Panc1 (cell line): ENCODE measurements around the gene TMEM179B. TPM values are rescaled to one million over a fixed set of nuclear protein-coding genes. Genes with fewer than 3 reads are reported as not detected.
A peak's percentile ranks its signal among the peaks of the same experiment; 100 is the strongest.

Experiments
- ATAC-seq: fragments of 200-7000 bp; cut with Tn5 transposase; 2 replicates; pipeline ENCODE4 v1.9.1; 2020; ENCODE audit warnings: mild to moderate bottlenecking, moderate library complexity
- BruUV-seq: library from RNA; stranded (reverse); fragments of 400-500 nt; replicated peaks from 2 replicates; lab custom pipeline; 2021; lab: Mats Ljungman, UMichigan
- CTCF ChIA-PET: fragments of 300-600 bp; sonication (Branson Sonifier 250); formaldehyde crosslinking; loops from one replicate; lab custom pipeline; 2022; ENCODE audit warnings: antibody characterized with exemption; lab: Charles Lee
- POLR2A ChIA-PET: fragments of 300-600 bp; sonication (Branson Sonifier 250); formaldehyde crosslinking; loops from one replicate; lab custom pipeline; 2022; ENCODE audit warnings: antibody characterized with exemption; lab: Charles Lee
- DNase-seq: peaks from one replicate; pipeline ENCODE4 v3.0.0-alpha.2; 2010; ENCODE audit warnings: low read depth, low spot score
- H3K27ac ChIP-seq: 2 replicates; pipeline ENCODE4 v1.5.1; 2011; ENCODE audit warnings: mild to moderate bottlenecking, low read length, inconsistent platforms
- H3K27me3 ChIP-seq: fragments of 200-500 bp; sonication (Bioruptor generic); 2 replicates; pipeline ENCODE4 v1.6.0; 2014; ENCODE audit warnings: low read length, inconsistent platforms; ENCODE audit not compliant: control insufficient read depth, insufficient read depth
- H3K36me3 ChIP-seq: fragments of 200-500 bp; sonication (Bioruptor generic); 2 replicates; pipeline ENCODE4 v1.5.1; 2014; ENCODE audit warnings: inconsistent platforms, mild to moderate bottlenecking, low read length, moderate library complexity; ENCODE audit not compliant: control insufficient read depth, insufficient read depth
- H3K4me1 ChIP-seq: 2 replicates; pipeline ENCODE4 v1.5.1; 2011; ENCODE audit warnings: inconsistent platforms, mild to moderate bottlenecking, low read length, moderate library complexity; ENCODE audit not compliant: control insufficient read depth, insufficient read depth
- H3K4me3 ChIP-seq, 2 experiments: 2 replicates each; pipeline ENCODE4 v1.5.1; 2011 to 2012; ENCODE audit warnings: low read depth in 2 of 2, low read length in 2 of 2, mild to moderate bottlenecking in 2 of 2, inconsistent platforms in 1 of 2, moderate library complexity in 1 of 2
- H3K9me3 ChIP-seq: fragments of 200-500 bp; sonication (Bioruptor generic); 2 replicates; pipeline ENCODE4 v1.5.1; 2014; ENCODE audit warnings: low read depth, mild to moderate bottlenecking, inconsistent platforms, low read length, moderate library complexity; ENCODE audit not compliant: control insufficient read depth, insufficient read depth
- POLR2AphosphoS5 ChIP-seq: IDR thresholded peaks from 2 replicates; pipeline ENCODE4 v1.6.1; 2012; ENCODE audit warnings: mild to moderate bottlenecking, low read depth, low read length, moderate library complexity
- REST ChIP-seq, 2 experiments: IDR thresholded peaks; 2 replicates each; pipeline ENCODE4 v1.6.1; 2011 to 2012; ENCODE audit warnings: low read depth in 2 of 2, control low read depth in 1 of 2, low read length in 1 of 2, mild to moderate bottlenecking in 1 of 2, moderate library complexity in 1 of 2; ENCODE audit not compliant: insufficient read depth in 1 of 2
- SIN3A ChIP-seq: IDR thresholded peaks from 2 replicates; pipeline ENCODE4 v1.6.1; 2012; ENCODE audit warnings: low read depth, mild to moderate bottlenecking, low read length, moderate library complexity, borderline replicate concordance; ENCODE audit not compliant: insufficient read depth
- TCF7L2 ChIP-seq: IDR thresholded peaks from 2 replicates; pipeline ENCODE4 v1.6.1; 2011; ENCODE audit warnings: mild to moderate bottlenecking, low read depth, low read length, inconsistent platforms
- in situ Hi-C: cut with HindIII; loops from 2 replicates; pipeline ENCODE4 v1.10.0; 2016; ENCODE audit warnings: low sequenced_read_pairs, low pct_unique_long_range_greater_than_20kb
- intact Hi-C: fragments of 100-400 bp; cut with micrococcal nuclease; formaldehyde crosslinking; loops from one replicate; pipeline ENCODE4 v1.10.0; 2022; ENCODE audit not compliant: unreplicated experiment
- total RNA-seq: library from RNA; stranded (reverse); gene quantifications from one replicate; pipeline ENCODE4 v1.2.1, GENCODE V29; 2021; ENCODE audit not compliant: unreplicated experiment
- TF ChIP-seq, protein P1 (sequence below): fragments of 450-650 bp; IDR thresholded peaks from 2 replicates; pipeline ENCODE4 v1.5.1; 2017; ENCODE audit warnings: mild to moderate bottlenecking

The TMEM179B gene
- total RNA-seq, 1 experiment from 2014 or later, result 50.9 TPM

GRCh38 chr11:62832336-62833234 lies 45.4 kb downstream of the TMEM179B start, which contains the start of gene TEX54:
TSS of gene TEX54 (minus strand) at chr11:62832841.
- Histone ChIP-seq H3K36me3 (peaks cover 6% of the 10 kb centered on the region), H3K27me3 (no peaks in the 10 kb centered on the region), H3K4me3 (peak within 1 kb of the TSS; percentile 89 to 95), H3K4me1 (peaks cover 18% of the 10 kb centered on the region), H3K27ac (peak within 1 kb of the TSS; percentile 91), H3K9me3 (no peaks in the 10 kb centered on the region)
- CTCF ChIA-PET, result interaction anchor here (0.5 kb wide), 1 partner anchor 78 kb away, joined by 3 read pairs; no protein-coding TSS in a partner anchor
- in situ Hi-C loops, result no loop called here
- intact Hi-C loops, result no loop called here
- ATAC-seq (peak; percentile 49), DNase-seq (no peak)
- POLR2A ChIA-PET, result interaction anchor here (0.5 to 2.1 kb wide), 4 partner anchors 8 to 741 kb away, joined by 6 to 11 read pairs (median 8); no protein-coding TSS in a partner anchor
- TSS peak; percentile 95 for BruUV-seq
- TF ChIP-seq POLR2AphosphoS5, result no peak; the same call in 1 of the 2 replicates
- TF ChIP-seq REST (IDR thresholded peaks at IDR 0.05; ENCODE audit: insufficient read depth in 1 of 2, low read depth in 2 of 2, low read length in 1 of 2), result peak in 1 of 2 experiments; percentile 15; a peak in 1 of 4 replicates
- 0 out of 2 replicates have a peak, but pooled peaks have one; percentile 50 for TF ChIP-seq SIN3A
- 0 out of 2 replicates have a peak, but pooled peaks have one; percentile 9 for TF ChIP-seq TCF7L2
- TF ChIP-seq, protein P1, sequence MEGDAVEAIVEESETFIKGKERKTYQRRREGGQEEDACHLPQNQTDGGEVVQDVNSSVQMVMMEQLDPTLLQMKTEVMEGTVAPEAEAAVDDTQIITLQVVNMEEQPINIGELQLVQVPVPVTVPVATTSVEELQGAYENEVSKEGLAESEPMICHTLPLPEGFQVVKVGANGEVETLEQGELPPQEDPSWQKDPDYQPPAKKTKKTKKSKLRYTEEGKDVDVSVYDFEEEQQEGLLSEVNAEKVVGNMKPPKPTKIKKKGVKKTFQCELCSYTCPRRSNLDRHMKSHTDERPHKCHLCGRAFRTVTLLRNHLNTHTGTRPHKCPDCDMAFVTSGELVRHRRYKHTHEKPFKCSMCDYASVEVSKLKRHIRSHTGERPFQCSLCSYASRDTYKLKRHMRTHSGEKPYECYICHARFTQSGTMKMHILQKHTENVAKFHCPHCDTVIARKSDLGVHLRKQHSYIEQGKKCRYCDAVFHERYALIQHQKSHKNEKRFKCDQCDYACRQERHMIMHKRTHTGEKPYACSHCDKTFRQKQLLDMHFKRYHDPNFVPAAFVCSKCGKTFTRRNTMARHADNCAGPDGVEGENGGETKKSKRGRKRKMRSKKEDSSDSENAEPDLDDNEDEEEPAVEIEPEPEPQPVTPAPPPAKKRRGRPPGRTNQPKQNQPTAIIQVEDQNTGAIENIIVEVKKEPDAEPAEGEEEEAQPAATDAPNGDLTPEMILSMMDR, result no peak

DNA sequence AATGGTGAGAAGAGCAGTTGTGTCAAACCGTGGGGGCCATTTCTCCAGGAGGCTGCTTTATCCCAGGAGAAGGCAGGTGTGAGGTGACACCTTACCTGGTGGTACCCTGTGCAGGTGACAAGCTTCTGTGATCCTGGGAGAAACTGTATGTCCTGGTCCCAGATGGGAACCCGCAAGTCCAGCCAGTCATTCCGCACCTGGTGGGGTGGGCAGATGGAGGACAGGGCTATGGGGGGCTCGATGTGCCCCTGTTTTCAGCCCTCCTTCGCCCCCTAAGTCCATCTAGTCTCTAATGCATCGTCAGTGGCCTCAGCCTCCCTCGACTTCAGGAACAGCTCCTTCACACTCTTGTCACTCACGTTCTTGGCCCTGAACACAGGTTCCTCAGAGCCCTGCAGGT lies 48.1 kb downstream of the TMEM179B start:
- ChIA-PET POLR2A (no interaction called here), CTCF (no interaction called here)

More for the DNA sequence above, 48.1 kb downstream of the TMEM179B start:
- peaks cover 19% of the 10 kb centered on the region for H3K4me1 ChIP-seq
- TF ChIP-seq REST (IDR thresholded peaks at IDR 0.05; ENCODE audit: insufficient read depth in 1 of 2, low read depth in 2 of 2, low read length in 1 of 2) (no peak), POLR2AphosphoS5 (no peak), TCF7L2 (no peak), SIN3A (no peak)
- TF ChIP-seq, protein P1, result no peak
- H3K36me3 ChIP-seq, result peaks cover 9% of the 10 kb centered on the region; the same call in 1 of the 2 replicates
- DNase-seq, result no peak
- no peaks in the 10 kb centered on the region for H3K27me3 ChIP-seq
- no peak overlapping the region for H3K4me3 ChIP-seq
- no peak for ATAC-seq
- no TSS peak for BruUV-seq
- no peaks in the 10 kb centered on the region for H3K9me3 ChIP-seq
- intact Hi-C loops (no loop called here), in situ Hi-C loops (no loop called here)
- H3K27ac ChIP-seq, result no peak overlapping the region
